ENCODE data around the gene NFKBIE. TPM values are rescaled to one million over a fixed set of nuclear protein-coding genes. Genes with fewer than 3 reads are reported as not detected.

NFKBIE gene
- total and polyA plus RNA-seq, 4 donors = 3.7 to 4.9 (median 4.7) TPM

DNA sequence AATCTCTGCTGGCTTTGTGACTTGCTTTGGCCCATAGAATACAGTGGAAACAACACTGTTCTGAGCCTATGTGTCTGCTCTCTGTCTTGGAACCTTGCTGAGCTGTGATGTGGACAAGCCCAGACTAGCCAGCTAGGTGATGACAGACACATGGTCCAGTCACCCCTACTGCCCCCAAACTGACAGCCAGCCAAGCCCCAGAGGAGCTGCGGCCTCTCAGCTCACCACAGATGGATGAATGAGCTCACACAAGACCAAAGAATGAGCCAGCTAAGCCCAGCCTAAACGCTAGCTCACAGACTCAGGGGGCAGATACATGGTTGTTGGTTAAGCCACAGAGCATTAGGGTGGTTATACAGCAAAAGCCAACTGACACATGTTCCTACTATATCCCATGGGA lies 43.7 kb upstream of the NFKBIE start:
- DNase-seq (ENCODE audit: low spot score) = no peak
- TF ChIP-seq RAD21 (IDR thresholded peaks at IDR 0.05) = no peak
- TF ChIP-seq JUND (IDR thresholded peaks at IDR 0.05) = no peak
- TF ChIP-seq TAF1 (conservative IDR thresholded peaks at IDR 0.05) = no peak
- TF ChIP-seq SP1 (IDR thresholded peaks at IDR 0.05) = no peak
- TF ChIP-seq RXRA (IDR thresholded peaks at IDR 0.05) = no peak
- TF ChIP-seq, protein P1, sequence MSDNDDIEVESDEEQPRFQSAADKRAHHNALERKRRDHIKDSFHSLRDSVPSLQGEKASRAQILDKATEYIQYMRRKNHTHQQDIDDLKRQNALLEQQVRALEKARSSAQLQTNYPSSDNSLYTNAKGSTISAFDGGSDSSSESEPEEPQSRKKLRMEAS (IDR thresholded peaks at IDR 0.05) = no peak
- TF ChIP-seq, protein P2, sequence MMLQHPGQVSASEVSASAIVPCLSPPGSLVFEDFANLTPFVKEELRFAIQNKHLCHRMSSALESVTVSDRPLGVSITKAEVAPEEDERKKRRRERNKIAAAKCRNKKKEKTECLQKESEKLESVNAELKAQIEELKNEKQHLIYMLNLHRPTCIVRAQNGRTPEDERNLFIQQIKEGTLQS (IDR thresholded peaks at IDR 0.05) = no peak
- TF ChIP-seq, protein P3, sequence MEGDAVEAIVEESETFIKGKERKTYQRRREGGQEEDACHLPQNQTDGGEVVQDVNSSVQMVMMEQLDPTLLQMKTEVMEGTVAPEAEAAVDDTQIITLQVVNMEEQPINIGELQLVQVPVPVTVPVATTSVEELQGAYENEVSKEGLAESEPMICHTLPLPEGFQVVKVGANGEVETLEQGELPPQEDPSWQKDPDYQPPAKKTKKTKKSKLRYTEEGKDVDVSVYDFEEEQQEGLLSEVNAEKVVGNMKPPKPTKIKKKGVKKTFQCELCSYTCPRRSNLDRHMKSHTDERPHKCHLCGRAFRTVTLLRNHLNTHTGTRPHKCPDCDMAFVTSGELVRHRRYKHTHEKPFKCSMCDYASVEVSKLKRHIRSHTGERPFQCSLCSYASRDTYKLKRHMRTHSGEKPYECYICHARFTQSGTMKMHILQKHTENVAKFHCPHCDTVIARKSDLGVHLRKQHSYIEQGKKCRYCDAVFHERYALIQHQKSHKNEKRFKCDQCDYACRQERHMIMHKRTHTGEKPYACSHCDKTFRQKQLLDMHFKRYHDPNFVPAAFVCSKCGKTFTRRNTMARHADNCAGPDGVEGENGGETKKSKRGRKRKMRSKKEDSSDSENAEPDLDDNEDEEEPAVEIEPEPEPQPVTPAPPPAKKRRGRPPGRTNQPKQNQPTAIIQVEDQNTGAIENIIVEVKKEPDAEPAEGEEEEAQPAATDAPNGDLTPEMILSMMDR (IDR thresholded peaks at IDR 0.05; ENCODE audit: low read depth, low read length, missing input control) = no peak
- no peaks in the 10 kb centered on the region for H3K27me3 ChIP-seq (ENCODE audit: control insufficient read depth in 4 of 4, insufficient read depth in 4 of 4, low read length in 3 of 4)
- WGBS = 94% methylated on average over 2 of the region's 2 CpGs
- H3K27ac ChIP-seq (ENCODE audit: low read depth in 1 of 2, low read length in 2 of 2) = no peak overlapping the region
- H3K36me3 ChIP-seq (ENCODE audit: control insufficient read depth in 4 of 4, insufficient read depth in 3 of 4, low read depth in 1 of 4, low read length in 3 of 4) = peaks cover 12 to 66% (median 28%) of the 10 kb centered on the region in 4 donors
- no peaks in the 10 kb centered on the region for H3K9me3 ChIP-seq (ENCODE audit: control insufficient read depth in 4 of 4, low read length in 3 of 4)
- H3K4me3 ChIP-seq (ENCODE audit: low read depth in 1 of 3, low read length in 3 of 3) = no peak overlapping the region
- no peak overlapping the region for H3K9ac ChIP-seq (ENCODE audit: low read depth in 1 of 2, low read length in 2 of 2)
- peaks cover 4 to 10% (median 8%) of the 10 kb centered on the region in 4 donors for H3K4me1 ChIP-seq (ENCODE audit: control insufficient read depth in 4 of 4, insufficient read depth in 4 of 4, low read length in 3 of 4)

DNA sequence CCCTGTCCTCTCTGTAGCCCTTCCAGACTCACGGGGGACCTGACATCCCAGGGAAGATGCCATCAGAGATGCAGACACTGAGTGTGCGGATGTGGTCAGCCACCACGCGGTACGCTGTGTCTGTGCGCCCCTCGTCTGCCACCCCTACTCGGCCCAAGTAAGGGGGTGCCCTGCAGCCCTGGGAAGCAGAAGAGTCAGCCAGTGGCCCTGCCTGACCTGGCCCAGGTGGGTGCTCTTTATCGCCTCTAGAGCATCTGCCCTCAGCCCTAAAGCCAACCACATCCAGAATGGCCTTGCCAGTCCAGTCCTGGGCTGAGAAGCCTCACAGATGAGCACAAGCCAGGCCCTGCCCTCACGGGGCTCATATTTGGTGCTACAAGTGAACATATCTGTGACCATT lies 41.9 kb upstream of the NFKBIE start:
- no peaks in the 10 kb centered on the region for H3K27me3 ChIP-seq (ENCODE audit: control insufficient read depth in 4 of 4, insufficient read depth in 4 of 4, low read length in 3 of 4)
- peaks cover 2 to 4% (median 2%) of the 10 kb centered on the region in 4 donors for H3K4me1 ChIP-seq (ENCODE audit: control insufficient read depth in 4 of 4, insufficient read depth in 4 of 4, low read length in 3 of 4)
- no peak for TF ChIP-seq SP1 (IDR thresholded peaks at IDR 0.05)
- no peak for TF ChIP-seq HNF4G (IDR thresholded peaks at IDR 0.05)
- no peak for TF ChIP-seq JUND (IDR thresholded peaks at IDR 0.05)
- TF ChIP-seq, protein P3 (IDR thresholded peaks at IDR 0.05; ENCODE audit: low read depth, low read length, missing input control) = no peak
- TF ChIP-seq, protein P2 (IDR thresholded peaks at IDR 0.05) = no peak
- TF ChIP-seq FOXA1 (IDR thresholded peaks at IDR 0.05) = no peak
- TF ChIP-seq, protein P4, sequence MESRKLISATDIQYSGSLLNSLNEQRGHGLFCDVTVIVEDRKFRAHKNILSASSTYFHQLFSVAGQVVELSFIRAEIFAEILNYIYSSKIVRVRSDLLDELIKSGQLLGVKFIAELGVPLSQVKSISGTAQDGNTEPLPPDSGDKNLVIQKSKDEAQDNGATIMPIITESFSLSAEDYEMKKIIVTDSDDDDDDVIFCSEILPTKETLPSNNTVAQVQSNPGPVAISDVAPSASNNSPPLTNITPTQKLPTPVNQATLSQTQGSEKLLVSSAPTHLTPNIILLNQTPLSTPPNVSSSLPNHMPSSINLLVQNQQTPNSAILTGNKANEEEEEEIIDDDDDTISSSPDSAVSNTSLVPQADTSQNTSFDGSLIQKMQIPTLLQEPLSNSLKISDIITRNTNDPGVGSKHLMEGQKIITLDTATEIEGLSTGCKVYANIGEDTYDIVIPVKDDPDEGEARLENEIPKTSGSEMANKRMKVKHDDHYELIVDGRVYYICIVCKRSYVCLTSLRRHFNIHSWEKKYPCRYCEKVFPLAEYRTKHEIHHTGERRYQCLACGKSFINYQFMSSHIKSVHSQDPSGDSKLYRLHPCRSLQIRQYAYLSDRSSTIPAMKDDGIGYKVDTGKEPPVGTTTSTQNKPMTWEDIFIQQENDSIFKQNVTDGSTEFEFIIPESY (IDR thresholded peaks at IDR 0.05) = no peak
- no peak overlapping the region for H3K27ac ChIP-seq (ENCODE audit: low read depth in 1 of 2, low read length in 2 of 2)
- H3K36me3 ChIP-seq (ENCODE audit: control insufficient read depth in 4 of 4, insufficient read depth in 3 of 4, low read depth in 1 of 4, low read length in 3 of 4) = peaks cover 13 to 84% (median 39%) of the 10 kb centered on the region in 4 donors
- no peak overlapping the region for H3K4me3 ChIP-seq (ENCODE audit: low read depth in 1 of 3, low read length in 3 of 3)
- H3K9ac ChIP-seq (ENCODE audit: low read depth in 1 of 2, low read length in 2 of 2) = no peak overlapping the region
- H3K9me3 ChIP-seq (ENCODE audit: control insufficient read depth in 4 of 4, low read length in 3 of 4) = no peaks in the 10 kb centered on the region
- WGBS = 98% methylated on average over 10 of the region's 10 CpGs
- DNase-seq (ENCODE audit: low spot score) = no peak

Measured in liver (tissue), 9 donors.